GM19438 (cell line): ENCODE results near the gene RAB11FIP4.

Experiments
- ATAC-seq: cut with Tn5 transposase; IDR thresholded peaks from one replicate; pipeline ENCODE4 v1.9.1; 2021; ENCODE audit warnings: low read depth; ENCODE audit not compliant: unreplicated experiment

RAB11FIP4 gene

GRCh38 chr17:31495022-31495885, 103.8 kb downstream of the RAB11FIP4 start:
- ATAC-seq: no peak

GRCh38 chr17:31496097-31496496, 104.6 kb downstream of the RAB11FIP4 start:
- no peak for ATAC-seq

- ATAC-seq: no peak
These were observed 105.1 kb downstream of the RAB11FIP4 start for GRCh38 chr17:31496601-31497000.

- no peak for ATAC-seq
These were observed 106.0 kb downstream of the RAB11FIP4 start for GRCh38 chr17:31497431-31497830.

GRCh38 chr17:31497994-31498826, 106.7 kb downstream of the RAB11FIP4 start:
- no peak for ATAC-seq

- ATAC-seq: no peak
These were observed 108.5 kb downstream of the RAB11FIP4 start for GRCh38 chr17:31499771-31500554.

- ATAC-seq: no peak
These were observed 115.0 kb downstream of the RAB11FIP4 start for GRCh38 chr17:31506517-31506916.

GRCh38 chr17:31508288-31509094, 117.0 kb downstream of the RAB11FIP4 start:
- peak; percentile 72 for ATAC-seq

- peak; percentile 15 for ATAC-seq
These were observed 117.8 kb downstream of the RAB11FIP4 start for GRCh38 chr17:31509095-31509804.

GRCh38 chr17:31509805-31510177, 118.3 kb downstream of the RAB11FIP4 start:
- no peak for ATAC-seq

- no peak for ATAC-seq
These were observed 119.1 kb downstream of the RAB11FIP4 start for GRCh38 chr17:31510308-31511194.

GRCh38 chr17:31511195-31511578, 119.7 kb downstream of the RAB11FIP4 start:
- ATAC-seq: no peak

- ATAC-seq: no peak
These were observed 120.1 kb downstream of the RAB11FIP4 start for GRCh38 chr17:31511580-31511979.

- ATAC-seq: no peak
These were observed 120.7 kb downstream of the RAB11FIP4 start for GRCh38 chr17:31512104-31512740.

- no peak for ATAC-seq
These were observed 121.3 kb downstream of the RAB11FIP4 start for GRCh38 chr17:31512796-31513195.

- no peak for ATAC-seq
These were observed 122.4 kb downstream of the RAB11FIP4 start for GRCh38 chr17:31513731-31514427.

GRCh38 chr17:31515267-31515666, 123.8 kb downstream of the RAB11FIP4 start:
- no peak for ATAC-seq
